Activated CD4-positive, CD25-positive, alpha-beta regulatory T cell (primary cell): ENCODE data around the gene CCNT2.
"Not testable (repeated sequence)": the region's sequence is repeated elsewhere in the genome, so short reads cannot be mapped to it uniquely, and the experiment has no call there.

Source experiments
- DNase-seq, 4 experiments: peaks; one replicate each; lab custom pipeline; 2025; lab: John Stamatoyannopoulos, UW

The CCNT2 gene

GRCh38 chr2:134919341-134920210, 954 bp downstream of the CCNT2 start:
- peak; percentile 6 to 26 (median 12) for DNase-seq

- DNase-seq: no peak
Observed at GRCh38 chr2:134924912-134925311, 6.3 kb downstream of the CCNT2 start.

- DNase-seq: no peak
Observed at GRCh38 chr2:134926231-134926931, 7.8 kb downstream of the CCNT2 start.

- no peak for DNase-seq
Observed at GRCh38 chr2:134927195-134927594, 8.6 kb downstream of the CCNT2 start.

GRCh38 chr2:134932864-134933526, 14.4 kb downstream of the CCNT2 start:
- DNase-seq: no peak

GRCh38 chr2:134933732-134934131, 15.1 kb downstream of the CCNT2 start:
- no peak for DNase-seq

GRCh38 chr2:134934150-134934549, 15.5 kb downstream of the CCNT2 start:
- no peak for DNase-seq

- DNase-seq: no peak
Observed at GRCh38 chr2:134934641-134935040, 16.0 kb downstream of the CCNT2 start.

GRCh38 chr2:134936691-134937090, 18.1 kb downstream of the CCNT2 start:
- no peak for DNase-seq

GRCh38 chr2:134943540-134943939, 24.9 kb downstream of the CCNT2 start:
- no peak for DNase-seq

- no peak for DNase-seq
Observed at GRCh38 chr2:134944975-134945374, 26.4 kb downstream of the CCNT2 start.

- no peak for DNase-seq
Observed at GRCh38 chr2:134946073-134946472, 27.5 kb downstream of the CCNT2 start.

GRCh38 chr2:134949981-134950708, 31.5 kb downstream of the CCNT2 start:
- no peak for DNase-seq

GRCh38 chr2:134950886-134951285, 32.3 kb downstream of the CCNT2 start:
- DNase-seq: no peak

- DNase-seq: no peak
Observed at GRCh38 chr2:134952608-134953007, 34.0 kb downstream of the CCNT2 start.

- no peak for DNase-seq
Observed at GRCh38 chr2:134954065-134954464, 35.4 kb downstream of the CCNT2 start.

- DNase-seq: no peak
Observed at GRCh38 chr2:134955744-134956143, 37.1 kb downstream of the CCNT2 start.

- no peak for DNase-seq
Observed at GRCh38 chr2:134957477-134957876, 38.9 kb downstream of the CCNT2 start.

GRCh38 chr2:134967166-134967565, 48.5 kb downstream of the CCNT2 start:
- DNase-seq: not testable (repeated sequence)

GRCh38 chr2:134973241-134974138, 54.9 kb downstream of the CCNT2 start:
- DNase-seq: no peak
